GM18498 (cell line): ENCODE measurements around the gene ZC3H18.

ENCODE experiments used
- ATAC-seq: cut with Tn5 transposase; IDR thresholded peaks from one replicate; pipeline ENCODE4 v1.9.1; 2021; ENCODE audit warnings: mild to moderate bottlenecking, moderate library complexity; ENCODE audit not compliant: unreplicated experiment

ZC3H18 gene

GRCh38 chr16:88619859-88620815 lies 49.9 kb downstream of the ZC3H18 start:
- no peak for ATAC-seq

DNA sequence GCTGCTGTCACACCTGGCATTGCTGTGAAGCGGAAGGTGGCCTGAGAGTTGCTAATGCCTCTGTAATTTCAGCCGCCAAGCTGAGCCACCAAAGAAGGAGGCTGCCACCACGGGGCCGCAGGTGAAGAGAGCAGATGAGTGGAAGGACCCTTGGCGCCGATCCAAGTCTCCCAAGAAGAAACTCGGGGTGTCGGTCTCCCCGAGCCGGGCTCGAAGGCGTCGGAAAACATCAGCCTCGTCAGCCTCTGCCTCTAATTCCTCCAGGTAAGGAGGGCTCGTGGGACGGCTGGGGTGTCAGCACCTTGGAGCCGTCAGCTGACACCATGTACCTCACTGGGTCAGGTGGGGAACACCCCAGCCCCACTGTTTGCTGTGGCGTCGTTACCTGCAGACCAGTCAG lies 51.9 kb downstream of the ZC3H18 start:
- ATAC-seq: no peak

DNA sequence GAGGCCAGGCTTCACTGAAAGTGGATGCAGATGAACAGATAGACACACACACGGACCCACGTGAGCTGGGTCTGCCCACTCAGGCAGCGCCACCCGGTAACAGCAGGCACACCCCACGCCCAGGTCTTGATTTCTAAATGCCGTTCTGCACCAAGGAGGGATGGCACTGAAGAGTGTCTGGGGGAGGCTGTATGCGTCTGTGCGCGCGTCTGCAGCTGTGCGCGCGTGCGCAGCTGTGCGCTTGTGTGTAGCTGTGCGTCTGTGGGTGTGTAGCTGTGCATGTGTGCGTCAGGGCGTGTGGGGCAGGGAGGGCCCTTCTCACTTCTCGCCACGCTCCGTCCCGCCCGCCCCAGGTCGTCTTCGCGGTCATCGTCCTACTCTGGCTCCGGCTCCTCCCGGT lies 52.7 kb downstream of the ZC3H18 start:
- no peak for ATAC-seq

DNA sequence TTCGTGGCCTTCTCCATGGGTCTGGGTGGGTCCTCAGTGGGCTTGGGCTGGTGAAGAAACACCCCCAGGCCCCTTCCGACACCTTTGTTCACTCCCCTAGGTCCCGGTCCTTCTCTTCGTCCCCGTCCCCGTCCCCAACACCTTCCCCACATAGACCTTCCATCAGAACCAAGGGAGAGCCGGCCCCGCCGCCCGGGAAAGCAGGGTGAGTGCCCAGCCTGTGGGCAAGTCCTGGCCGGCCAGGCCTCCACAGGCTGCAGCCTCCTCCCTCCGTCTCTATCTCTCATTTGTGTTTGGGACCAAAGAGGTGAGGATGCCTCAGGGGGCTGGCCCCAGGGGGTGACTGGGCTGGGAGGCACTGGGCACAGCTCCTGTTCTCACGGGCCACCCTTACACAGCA lies 53.7 kb downstream of the ZC3H18 start:
- ATAC-seq: no peak

- ATAC-seq: no peak
These were observed 54.3 kb downstream of the ZC3H18 start for GRCh38 chr16:88624481-88624880.

GRCh38 chr16:88624977-88625576 lies 54.9 kb downstream of the ZC3H18 start:
- no peak for ATAC-seq

DNA sequence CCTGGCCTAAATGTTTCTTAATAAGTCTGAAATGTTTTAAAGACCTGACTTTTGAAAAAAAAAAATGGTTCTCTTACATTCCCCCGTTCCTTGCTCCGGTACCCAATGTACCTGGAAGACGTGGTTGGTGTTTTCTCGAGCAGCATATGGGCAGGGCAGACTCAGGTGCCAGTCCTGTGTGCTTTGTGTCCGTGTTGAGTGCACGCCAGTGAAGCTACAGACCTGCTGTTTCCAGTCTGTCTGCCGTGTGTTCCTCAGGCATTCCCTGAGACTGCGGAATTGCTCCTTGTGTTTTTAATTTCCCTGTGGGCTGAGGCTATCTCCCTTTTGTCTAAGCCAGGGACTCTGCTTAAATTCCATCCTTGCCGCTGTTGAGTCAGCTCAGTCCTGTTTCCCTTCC lies 56.4 kb downstream of the ZC3H18 start:
- no peak for ATAC-seq

- ATAC-seq: no peak
These were observed 57.6 kb downstream of the ZC3H18 start for GRCh38 chr16:88627531-88628411.

DNA sequence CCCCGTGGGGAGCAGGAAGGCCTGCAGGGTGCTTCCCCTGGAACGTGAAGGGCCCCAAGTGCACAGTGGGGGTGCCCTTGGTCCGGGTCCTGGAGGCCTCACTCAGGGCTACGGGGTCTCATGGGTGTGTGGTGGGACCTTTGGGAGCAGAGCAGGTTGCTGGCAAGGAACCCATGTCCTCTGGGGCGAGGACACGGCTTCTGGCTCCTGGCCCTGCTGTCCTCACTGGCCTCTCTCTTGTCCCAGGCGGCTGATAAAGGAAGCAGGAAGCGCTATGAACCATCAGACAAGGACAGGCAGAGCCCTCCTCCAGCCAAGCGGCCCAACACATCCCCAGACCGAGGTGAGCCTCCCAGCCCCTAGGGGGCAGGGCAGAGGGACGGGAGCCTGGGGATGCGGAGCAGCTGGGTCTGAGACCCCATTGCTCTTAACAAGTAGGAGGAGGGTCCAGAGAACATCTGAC lies 58.3 kb downstream of the ZC3H18 start:
- ATAC-seq: no peak

- no peak for ATAC-seq
These were observed 59.6 kb downstream of the ZC3H18 start for GRCh38 chr16:88629835-88630234.

DNA sequence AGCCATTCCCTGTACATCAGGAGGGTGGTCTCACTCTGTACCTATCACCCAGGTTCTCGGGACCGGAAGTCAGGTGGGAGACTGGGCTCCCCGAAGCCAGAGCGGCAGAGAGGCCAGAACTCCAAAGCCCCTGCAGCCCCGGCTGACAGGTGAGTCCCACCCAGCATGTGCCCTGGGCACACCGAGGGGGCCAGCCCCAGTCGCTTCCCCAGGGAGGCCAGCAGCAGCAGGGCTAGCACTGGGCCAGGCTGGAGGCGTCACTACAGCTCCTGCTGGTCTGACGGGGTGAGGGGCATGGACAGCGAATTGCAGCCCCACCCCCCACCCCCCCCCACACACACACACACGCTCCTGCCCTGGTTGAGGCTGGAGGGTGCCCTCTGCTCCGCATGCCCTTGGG lies 60.2 kb downstream of the ZC3H18 start:
- no peak for ATAC-seq

DNA sequence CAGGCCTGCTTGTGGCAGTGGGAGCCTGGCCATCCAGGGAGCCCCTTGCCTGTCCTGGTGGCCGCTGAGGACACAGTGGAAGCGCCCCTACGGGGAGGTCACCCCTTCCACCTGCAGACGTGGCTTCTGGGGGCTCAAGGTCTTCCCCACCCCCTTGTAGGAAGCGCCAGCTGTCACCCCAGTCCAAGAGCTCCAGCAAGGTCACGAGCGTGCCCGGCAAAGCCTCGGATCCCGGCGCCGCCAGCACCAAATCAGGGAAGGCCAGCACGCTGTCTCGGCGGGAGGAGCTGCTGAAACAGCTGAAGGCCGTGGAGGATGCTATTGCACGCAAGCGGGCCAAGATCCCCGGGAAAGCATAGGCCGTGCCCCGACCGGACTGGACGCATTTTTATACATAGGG lies 60.7 kb downstream of the ZC3H18 start:
- ATAC-seq: no peak

DNA sequence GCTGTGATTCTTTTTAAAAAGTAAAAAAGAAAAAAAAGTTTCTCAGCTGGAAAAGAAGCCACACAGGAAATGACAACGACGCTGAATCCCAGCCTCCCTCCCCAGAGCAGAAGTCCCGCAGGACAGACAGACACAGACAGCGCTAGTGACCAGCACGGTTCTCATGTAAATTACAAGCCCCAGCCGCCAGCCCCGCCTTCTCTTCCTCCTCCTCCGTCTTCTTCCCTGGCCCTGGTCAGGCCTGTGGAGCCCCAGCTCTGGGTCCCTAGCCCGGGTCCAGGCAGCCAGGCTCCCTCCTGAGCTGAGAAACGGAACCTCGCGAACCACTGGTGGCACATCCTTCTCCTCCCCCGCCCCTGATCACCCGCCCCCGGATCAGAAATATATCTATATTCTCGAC lies 61.2 kb downstream of the ZC3H18 start:
- no peak for ATAC-seq

- ATAC-seq: no peak
These were observed 61.9 kb downstream of the ZC3H18 start for GRCh38 chr16:88631920-88632586.

- no peak for ATAC-seq
These were observed 62.4 kb downstream of the ZC3H18 start for GRCh38 chr16:88632587-88632930.

- peak; percentile 26 for ATAC-seq
These were observed 63.5 kb downstream of the ZC3H18 start for GRCh38 chr16:88633684-88634140.

- ATAC-seq: peak; percentile 44
These were observed 64.2 kb downstream of the ZC3H18 start for GRCh38 chr16:88634141-88634993.

DNA sequence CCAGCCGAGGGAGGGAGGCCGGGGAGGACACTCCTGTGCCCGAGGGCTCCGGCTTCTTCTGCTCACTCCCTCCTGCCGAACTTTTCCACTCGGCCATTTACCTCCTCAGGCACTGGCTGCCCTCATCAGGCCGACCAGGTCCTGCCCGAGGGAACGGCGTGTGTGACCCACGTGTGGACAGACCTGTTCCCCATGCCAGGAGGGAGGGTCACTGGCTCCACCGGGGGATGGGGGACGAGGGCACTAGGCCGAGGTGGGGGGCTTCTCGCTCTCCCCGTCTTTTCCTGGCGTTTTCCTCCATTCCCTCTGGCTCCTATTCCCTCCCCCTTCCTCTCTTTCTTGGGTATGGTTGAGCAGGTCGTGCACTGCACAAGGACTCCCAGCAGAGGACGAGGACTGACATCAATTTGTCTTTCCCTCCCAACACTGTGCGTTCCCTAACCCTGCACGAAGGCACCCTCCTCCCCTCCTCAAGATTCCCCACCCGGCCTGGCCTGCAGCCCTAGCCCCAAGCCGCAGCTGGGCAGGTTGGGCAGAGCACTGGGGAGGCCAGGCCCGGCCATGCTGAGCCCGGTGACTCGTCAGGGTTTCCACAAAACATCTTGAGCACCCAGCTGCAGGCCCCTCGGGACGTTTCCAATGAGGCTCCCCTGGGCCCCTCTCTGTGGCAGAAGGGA lies 64.9 kb downstream of the ZC3H18 start:
- no peak for ATAC-seq

- ATAC-seq: no peak
These were observed 65.6 kb downstream of the ZC3H18 start for GRCh38 chr16:88635671-88636319.
